Measurements from ENCODE around the gene TTC38. TPM values are rescaled to one million over a fixed set of nuclear protein-coding genes. Genes with fewer than 3 reads are reported as not detected.

The TTC38 gene
- total RNA-seq, 1 experiment from 2014 or later: 16.7 TPM

DNA sequence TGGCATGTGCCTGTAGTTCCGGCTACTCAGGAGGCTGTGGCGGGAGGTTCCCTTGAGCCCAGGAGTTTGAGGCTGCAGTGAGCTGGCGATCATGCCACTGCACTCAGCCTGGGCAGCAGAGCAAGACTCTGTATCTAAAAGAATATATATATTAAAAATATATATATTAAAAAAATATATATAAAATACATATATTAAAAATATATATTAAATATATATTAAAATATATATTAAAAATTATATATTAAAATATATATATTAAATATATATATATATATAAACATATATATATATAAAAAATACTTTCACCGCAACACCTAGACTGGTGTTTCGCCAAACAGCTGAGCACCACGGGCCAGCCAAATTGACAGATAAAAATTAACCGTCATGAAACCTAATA, 8.8 kb downstream of the TTC38 start:
- DNase-seq (ENCODE audit: unreplicated experiment): no peak
- no peaks in the 10 kb centered on the region for H3K4me1 Mint-ChIP-seq (ENCODE audit: insufficient read depth, unreplicated experiment)

DNA sequence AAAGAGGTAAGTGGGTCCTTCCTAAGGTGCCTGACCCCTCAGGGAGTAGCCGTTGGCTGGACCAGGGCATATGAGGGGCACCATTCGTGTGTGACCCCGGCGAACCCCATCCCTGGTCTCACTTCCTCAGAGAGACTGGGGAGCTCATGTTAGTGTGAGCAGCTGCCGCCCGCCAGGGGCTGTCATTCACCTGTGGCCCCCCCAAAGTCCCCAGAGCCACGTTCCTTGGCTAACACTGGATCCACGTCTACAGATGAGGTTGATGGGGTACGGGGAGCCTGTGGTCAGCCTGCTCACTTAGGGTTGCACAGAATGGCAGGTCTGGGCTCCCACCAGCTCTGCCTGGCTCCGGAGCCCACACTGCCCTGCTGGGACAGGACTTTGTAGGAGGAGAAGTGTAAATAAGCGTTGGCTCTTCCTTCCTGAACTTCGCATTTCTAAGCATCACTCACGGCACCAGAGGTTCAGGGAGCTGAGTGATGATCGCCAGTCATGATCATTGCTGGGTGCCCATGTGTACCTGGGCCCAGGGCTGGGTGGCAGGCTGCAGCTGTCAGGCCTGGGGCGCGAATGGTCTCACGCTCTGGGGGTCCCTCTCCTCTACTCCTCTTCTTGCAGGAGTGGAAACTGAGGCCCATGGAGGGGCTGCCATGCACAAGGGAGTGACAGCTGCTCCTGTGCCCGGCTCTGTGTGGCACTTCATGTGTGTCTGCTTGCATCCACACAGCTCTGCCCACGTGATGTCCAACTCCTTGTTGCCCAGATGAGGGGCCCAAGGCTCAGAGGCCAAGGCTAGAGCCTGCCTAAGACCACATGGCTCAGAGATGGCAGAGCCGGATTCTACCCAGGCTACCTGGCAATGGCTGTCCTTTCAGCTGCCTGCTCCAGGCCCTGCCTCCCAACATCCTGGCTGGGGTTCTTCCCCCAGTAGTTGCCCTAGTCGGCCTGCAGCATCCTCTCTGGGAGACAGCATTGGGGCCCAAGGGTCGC, 11.1 kb downstream of the TTC38 start:
- Mint-ChIP-seq H3K27ac (ENCODE audit: low read depth, unreplicated experiment) (no peak overlapping the region), H3K36me3 (ENCODE audit: insufficient read depth, unreplicated experiment) (peaks cover 58% of the 10 kb centered on the region)

More for the DNA sequence above, 8.8 kb downstream of the TTC38 start:
- Mint-ChIP-seq H3K36me3 (ENCODE audit: insufficient read depth, unreplicated experiment) (peaks cover 43% of the 10 kb centered on the region), H3K9me3 (ENCODE audit: unreplicated experiment) (no peaks in the 10 kb centered on the region), H3K27me3 (ENCODE audit: insufficient read depth, unreplicated experiment) (no peaks in the 10 kb centered on the region), H3K27ac (ENCODE audit: low read depth, unreplicated experiment) (no peak overlapping the region), H3K4me3 (ENCODE audit: unreplicated experiment) (no peak overlapping the region)
- TF ChIP-seq, protein P1, sequence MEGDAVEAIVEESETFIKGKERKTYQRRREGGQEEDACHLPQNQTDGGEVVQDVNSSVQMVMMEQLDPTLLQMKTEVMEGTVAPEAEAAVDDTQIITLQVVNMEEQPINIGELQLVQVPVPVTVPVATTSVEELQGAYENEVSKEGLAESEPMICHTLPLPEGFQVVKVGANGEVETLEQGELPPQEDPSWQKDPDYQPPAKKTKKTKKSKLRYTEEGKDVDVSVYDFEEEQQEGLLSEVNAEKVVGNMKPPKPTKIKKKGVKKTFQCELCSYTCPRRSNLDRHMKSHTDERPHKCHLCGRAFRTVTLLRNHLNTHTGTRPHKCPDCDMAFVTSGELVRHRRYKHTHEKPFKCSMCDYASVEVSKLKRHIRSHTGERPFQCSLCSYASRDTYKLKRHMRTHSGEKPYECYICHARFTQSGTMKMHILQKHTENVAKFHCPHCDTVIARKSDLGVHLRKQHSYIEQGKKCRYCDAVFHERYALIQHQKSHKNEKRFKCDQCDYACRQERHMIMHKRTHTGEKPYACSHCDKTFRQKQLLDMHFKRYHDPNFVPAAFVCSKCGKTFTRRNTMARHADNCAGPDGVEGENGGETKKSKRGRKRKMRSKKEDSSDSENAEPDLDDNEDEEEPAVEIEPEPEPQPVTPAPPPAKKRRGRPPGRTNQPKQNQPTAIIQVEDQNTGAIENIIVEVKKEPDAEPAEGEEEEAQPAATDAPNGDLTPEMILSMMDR (IDR thresholded peaks at IDR 0.05; ENCODE audit: unreplicated experiment): no peak
- BruUV-seq (replicated peaks): no TSS peak
- POLR2A ChIA-PET: interaction anchor here (1.0 to 1.7 kb wide), 2 partner anchors 8 to 26 kb away, joined by 3 to 6 read pairs; partner anchors contain the start of gene CDPF1
- CTCF ChIA-PET: interaction anchor here (1.1 to 1.5 kb wide), 2 partner anchors 8 to 155 kb away, joined by 3 to 6 read pairs; partner anchors contain the start of gene TTC38
- intact Hi-C loops (cut with micrococcal nuclease): no loop called here

DNA sequence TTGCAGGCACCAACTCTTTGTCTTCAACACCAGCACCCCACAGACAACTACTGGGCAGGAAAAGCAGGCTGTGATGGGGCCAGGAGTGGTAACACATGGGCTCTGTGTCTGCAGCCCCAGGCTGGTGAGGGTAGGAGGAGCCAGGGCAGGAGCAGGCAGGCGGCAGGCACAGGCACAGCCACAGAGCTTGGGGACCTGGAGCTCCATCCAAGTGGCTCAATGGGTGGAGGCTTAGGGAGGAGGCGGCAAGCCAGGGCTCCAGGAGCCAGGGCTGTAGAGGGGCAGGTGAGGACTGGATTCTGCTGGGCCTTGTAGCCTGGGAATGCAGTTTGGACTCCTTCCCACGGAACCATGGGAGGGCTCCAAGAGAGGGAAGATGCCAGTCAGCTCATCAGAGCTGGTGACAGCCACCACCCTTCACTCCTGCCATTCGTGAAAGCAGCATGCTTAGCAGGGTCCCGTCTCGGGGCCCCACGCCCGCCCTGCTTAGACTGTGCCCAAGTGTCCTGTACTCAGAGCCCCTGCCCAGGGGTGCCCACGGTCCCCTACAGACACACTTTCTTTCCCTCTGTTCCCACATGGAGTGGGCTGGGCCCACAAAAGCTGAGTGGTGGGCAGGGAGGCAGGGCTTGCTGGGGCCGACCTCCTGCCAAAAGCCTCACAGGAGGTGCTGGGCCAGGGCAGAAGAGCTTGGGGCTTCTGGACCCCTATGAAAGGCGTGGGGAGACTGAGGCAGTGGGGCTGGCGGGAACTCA, 12.4 kb downstream of the TTC38 start:
- ChIA-PET CTCF (interaction anchor here (0.6 to 1.0 kb wide), 4 partner anchors 12 to 158 kb away, joined by 3 to 4 read pairs (median 3); partner anchors contain the start of gene TTC38), POLR2A (interaction anchor here (0.6 to 0.9 kb wide), 4 partner anchors 12 to 278 kb away, joined by 3 to 4 read pairs (median 3); partner anchors contain the start of genes TRMU and TTC38)
- H3K27me3 Mint-ChIP-seq (ENCODE audit: insufficient read depth, unreplicated experiment): no peaks in the 10 kb centered on the region
- TF ChIP-seq, protein P1 (IDR thresholded peaks at IDR 0.05; ENCODE audit: unreplicated experiment): no peak
- H3K4me1 Mint-ChIP-seq (ENCODE audit: insufficient read depth, unreplicated experiment): no peaks in the 10 kb centered on the region
- no peak overlapping the region for H3K27ac Mint-ChIP-seq (ENCODE audit: low read depth, unreplicated experiment)
- BruUV-seq (replicated peaks): no TSS peak
- peaks cover 60% of the 10 kb centered on the region for H3K36me3 Mint-ChIP-seq (ENCODE audit: insufficient read depth, unreplicated experiment)
- no peak for DNase-seq (ENCODE audit: unreplicated experiment)
- intact Hi-C loops (cut with micrococcal nuclease): no loop called here
- H3K9me3 Mint-ChIP-seq (ENCODE audit: unreplicated experiment): no peaks in the 10 kb centered on the region
- H3K4me3 Mint-ChIP-seq (ENCODE audit: unreplicated experiment): no peak overlapping the region

More for the DNA sequence above, 11.1 kb downstream of the TTC38 start:
- BruUV-seq (replicated peaks): no TSS peak
- CTCF ChIA-PET: interaction anchor here (0.9 to 1.2 kb wide), 2 partner anchors 14 to 36 kb away, joined by 3 to 4 read pairs; no protein-coding TSS in a partner anchor
- no peaks in the 10 kb centered on the region for H3K27me3 Mint-ChIP-seq (ENCODE audit: insufficient read depth, unreplicated experiment)
- H3K4me3 Mint-ChIP-seq (ENCODE audit: unreplicated experiment): no peak overlapping the region
- POLR2A ChIA-PET: interaction anchor here (0.6 kb wide), 1 partner anchor 715 kb away, joined by 4 read pairs; no protein-coding TSS in a partner anchor
- no peak for DNase-seq (ENCODE audit: unreplicated experiment)
- intact Hi-C loops (cut with micrococcal nuclease): no loop called here
- no peaks in the 10 kb centered on the region for H3K9me3 Mint-ChIP-seq (ENCODE audit: unreplicated experiment)
- no peaks in the 10 kb centered on the region for H3K4me1 Mint-ChIP-seq (ENCODE audit: insufficient read depth, unreplicated experiment)
- TF ChIP-seq, protein P1 (IDR thresholded peaks at IDR 0.05; ENCODE audit: unreplicated experiment): no peak
